Naive thymus-derived CD4-positive, alpha-beta T cell (primary cell): ENCODE data around the gene CHN2. TPM values are rescaled to one million over a fixed set of nuclear protein-coding genes. Genes with fewer than 3 reads are reported as not detected.

Experiments used
- ATAC-seq: fragments of 150-1000 bp; cut with Tn5 transposase; 2 replicates; pipeline ENCODE4 v1.10.0; 2021; ENCODE audit warnings: mild to moderate bottlenecking, moderate library complexity
- CTCF ChIA-PET: fragments of 350-600 bp; sonication (Branson Sonifier 250); formaldehyde crosslinking; loops from one replicate; lab custom pipeline; 2021; ENCODE audit warnings: antibody characterized with exemption; lab: Charles Lee
- POLR2A ChIA-PET: fragments of 350-600 bp; sonication (Branson Sonifier 250); formaldehyde crosslinking; loops from one replicate; lab custom pipeline; 2021; ENCODE audit warnings: antibody characterized with exemption, inconsistent platforms; lab: Charles Lee
- DNase-seq, 9 donors: peaks; one replicate each; pipeline versions ENCODE4 v3.0.0 to v3.0.0-alpha.2; 2020 to 2022; ENCODE audit warnings: mixed read lengths in 1 of 9
- H3K27ac ChIP-seq: one replicate; pipeline ENCODE4 v1.7.0; 2013; ENCODE audit warnings: mild to moderate bottlenecking, low read depth, low read length, moderate library complexity
- H3K27me3 ChIP-seq, 2 donors: one replicate each; pipeline ENCODE4 v1.7.0; 2013; ENCODE audit warnings: low read length in 2 of 2, mild to moderate bottlenecking in 2 of 2, moderate library complexity in 2 of 2; ENCODE audit not compliant: control insufficient read depth in 2 of 2, insufficient read depth in 2 of 2
- H3K36me3 ChIP-seq, 3 experiments: 1 replicate in 2 of 3; 2 replicates in 1 of 3; pipeline ENCODE4 v1.7.0; 2013; ENCODE audit warnings: low read length in 3 of 3, mild to moderate bottlenecking in 3 of 3, moderate library complexity in 1 of 3; ENCODE audit not compliant: insufficient read depth in 3 of 3, control insufficient read depth in 2 of 3
- H3K4me1 ChIP-seq, 2 donors: one replicate each; pipeline ENCODE4 v1.7.0; 2013; ENCODE audit warnings: low read length in 2 of 2, mild to moderate bottlenecking in 2 of 2, moderate library complexity in 1 of 2; ENCODE audit not compliant: control insufficient read depth in 2 of 2, insufficient read depth in 2 of 2
- H3K4me3 ChIP-seq: 2 replicates; pipeline ENCODE4 v1.7.0; 2013; ENCODE audit warnings: mild to moderate bottlenecking, low read length
- H3K9me3 ChIP-seq, 3 experiments: 1 replicate in 2 of 3; 2 replicates in 1 of 3; pipeline ENCODE4 v1.7.0; 2013; ENCODE audit warnings: low read length in 3 of 3; ENCODE audit not compliant: control insufficient read depth in 2 of 3
- H3K27ac Mint-ChIP-seq, 9 donors: one replicate each; pipeline ENCODE4 v1.8.0; 2020 to 2022; ENCODE audit warnings: mixed read lengths in 9 of 9, mild to moderate bottlenecking in 8 of 9, moderate library complexity in 5 of 9, inconsistent platforms in 2 of 9
- H3K27me3 Mint-ChIP-seq, 5 donors: one replicate each; pipeline ENCODE4 v1.8.0; 2021 to 2022; ENCODE audit warnings: mixed read lengths in 5 of 5, mild to moderate bottlenecking in 1 of 5
- H3K36me3 Mint-ChIP-seq, 5 donors: one replicate each; pipeline ENCODE4 v1.8.0; 2020 to 2022; ENCODE audit warnings: mixed read lengths in 5 of 5, mild to moderate bottlenecking in 3 of 5, inconsistent platforms in 1 of 5
- H3K4me1 Mint-ChIP-seq, 7 donors: one replicate each; pipeline ENCODE4 v1.8.0; 2020 to 2022; ENCODE audit warnings: mixed read lengths in 7 of 7, mild to moderate bottlenecking in 3 of 7, inconsistent platforms in 1 of 7
- H3K4me3 Mint-ChIP-seq, 10 donors: one replicate each; pipeline ENCODE4 v1.8.0; 2020 to 2022; ENCODE audit warnings: mild to moderate bottlenecking in 10 of 10, mixed read lengths in 10 of 10, moderate library complexity in 6 of 10, inconsistent platforms in 2 of 10
- H3K9me3 Mint-ChIP-seq, 11 donors: one replicate each; pipeline ENCODE4 v1.8.0; 2020 to 2022; ENCODE audit warnings: mixed read lengths in 11 of 11, mild to moderate bottlenecking in 4 of 11, inconsistent platforms in 1 of 11, moderate library complexity in 1 of 11
- intact Hi-C, 2 donors: fragments of 100-400 bp; cut with micrococcal nuclease; formaldehyde crosslinking; loops; one replicate each; pipeline ENCODE4 v1.15.1; 2023
- polyA plus RNA-seq, 2 donors: library from polyadenylated mRNA; unstranded; fragments of 300-500 nt; fragmentation: Illumina TruSeq; gene quantifications; one replicate each; pipeline ENCODE4 v1.2.3, GENCODE V29; 2021
- total RNA-seq, 6 experiments: library from RNA in 5 of 6; stranded (reverse) in 5 of 6; gene quantifications; 1 replicate in 5 of 6; 2 replicates in 1 of 6; pipeline ENCODE4 v1.2.3 and lab custom pipeline; 2021 to 2026

Gene CHN2
- total and polyA plus RNA-seq, 7 experiments from 2014 or later: 0.34 to 28.1 (median 0.98) TPM

- no peaks in the 10 kb centered on the region for H3K36me3 Mint-ChIP-seq
- peaks cover 12 to 23% (median 17%) of the 10 kb centered on the region in 7 donors for H3K4me1 Mint-ChIP-seq
- DNase-seq (no peak), ATAC-seq (no peak)
- intact Hi-C loops: no loop called here
- no peak overlapping the region for H3K27ac Mint-ChIP-seq
- Histone ChIP-seq H3K9me3 (no peaks in the 10 kb centered on the region), H3K4me1 (peaks cover 15 to 24% of the 10 kb centered on the region in 2 donors), H3K27me3 (no peaks in the 10 kb centered on the region), H3K27ac (no peak overlapping the region), H3K4me3 (no peak overlapping the region), H3K36me3 (no peaks in the 10 kb centered on the region)
- no peak overlapping the region for H3K4me3 Mint-ChIP-seq
- ChIA-PET CTCF (interaction anchor here (0.6 kb wide), 1 partner anchor 516 kb away, joined by 3 read pairs; no protein-coding TSS in a partner anchor), POLR2A (no interaction called here)
- H3K27me3 Mint-ChIP-seq: peaks cover 0 to 3% (median 0%) of the 10 kb centered on the region in 5 donors
- no peaks in the 10 kb centered on the region for H3K9me3 Mint-ChIP-seq
Measured at GRCh38 chr7:29341156-29341555, 146.6 kb downstream of the CHN2 start.

- H3K9me3 Mint-ChIP-seq: no peaks in the 10 kb centered on the region
- Histone ChIP-seq H3K27me3 (no peaks in the 10 kb centered on the region), H3K9me3 (no peaks in the 10 kb centered on the region), H3K4me3 (no peak overlapping the region), H3K27ac (no peak overlapping the region), H3K4me1 (peaks cover 5 to 12% of the 10 kb centered on the region in 2 donors), H3K36me3 (no peaks in the 10 kb centered on the region)
- ATAC-seq (no peak), DNase-seq (no peak)
- ChIA-PET POLR2A (no interaction called here), CTCF (no interaction called here)
- no peaks in the 10 kb centered on the region for H3K36me3 Mint-ChIP-seq
- H3K4me1 Mint-ChIP-seq: peaks cover 2 to 10% (median 6%) of the 10 kb centered on the region in 7 donors
- no peak overlapping the region for H3K4me3 Mint-ChIP-seq
- intact Hi-C loops: no loop called here
- H3K27ac Mint-ChIP-seq: no peak overlapping the region
- H3K27me3 Mint-ChIP-seq: peaks cover 0 to 4% (median 0%) of the 10 kb centered on the region in 5 donors
Measured at GRCh38 chr7:29342761-29343160, 148.2 kb downstream of the CHN2 start.

GRCh38 chr7:29343399-29343798 lies 148.8 kb downstream of the CHN2 start:
- H3K27ac ChIP-seq: no peak overlapping the region
- H3K4me3 Mint-ChIP-seq: no peak overlapping the region
- intact Hi-C loops: no loop called here
- no peaks in the 10 kb centered on the region for H3K9me3 Mint-ChIP-seq
- H3K4me3 ChIP-seq: no peak overlapping the region
- H3K27ac Mint-ChIP-seq: no peak overlapping the region
- peaks cover 0 to 4% (median 0%) of the 10 kb centered on the region in 7 donors for H3K4me1 Mint-ChIP-seq
- H3K4me1 ChIP-seq: peaks cover 0 to 6% of the 10 kb centered on the region in 2 donors
- no peaks in the 10 kb centered on the region for H3K9me3 ChIP-seq
- ChIA-PET CTCF (no interaction called here), POLR2A (interaction anchor here (0.5 kb wide), 1 partner anchor 25 kb away, joined by 3 read pairs; no protein-coding TSS in a partner anchor)
- H3K27me3 Mint-ChIP-seq: peaks cover 0 to 4% (median 0%) of the 10 kb centered on the region in 5 donors
- no peaks in the 10 kb centered on the region for H3K27me3 ChIP-seq
- peak in 1 of 9 donors; percentile 18 for DNase-seq
- H3K36me3 Mint-ChIP-seq: no peaks in the 10 kb centered on the region
- ATAC-seq: peak; percentile 81
- H3K36me3 ChIP-seq: no peaks in the 10 kb centered on the region

- DNase-seq (no peak), ATAC-seq (no peak)
- no peaks in the 10 kb centered on the region for H3K9me3 Mint-ChIP-seq
- intact Hi-C loops: no loop called here
- POLR2A ChIA-PET: no interaction called here
- peaks cover 0 to 6% (median 0%) of the 10 kb centered on the region in 5 donors for H3K27me3 Mint-ChIP-seq
- no peaks in the 10 kb centered on the region for H3K36me3 Mint-ChIP-seq
- Histone ChIP-seq H3K4me1 (no peaks in the 10 kb centered on the region), H3K27me3 (no peaks in the 10 kb centered on the region), H3K36me3 (no peaks in the 10 kb centered on the region), H3K27ac (no peak overlapping the region), H3K4me3 (no peak overlapping the region), H3K9me3 (no peaks in the 10 kb centered on the region)
- no peak overlapping the region for H3K27ac Mint-ChIP-seq
- H3K4me1 Mint-ChIP-seq: no peaks in the 10 kb centered on the region
- no peak overlapping the region for H3K4me3 Mint-ChIP-seq
- CTCF ChIA-PET: no interaction called here
Measured at GRCh38 chr7:29344334-29344978, 149.9 kb downstream of the CHN2 start.

GRCh38 chr7:29345590-29345989 lies 151.0 kb downstream of the CHN2 start:
- no peak overlapping the region for H3K4me3 ChIP-seq
- H3K4me3 Mint-ChIP-seq: no peak overlapping the region
- H3K9me3 ChIP-seq: no peaks in the 10 kb centered on the region
- H3K36me3 ChIP-seq: no peaks in the 10 kb centered on the region
- ChIA-PET POLR2A (no interaction called here), CTCF (no interaction called here)
- H3K4me1 ChIP-seq: no peaks in the 10 kb centered on the region
- peaks cover 0 to 6% (median 5%) of the 10 kb centered on the region in 5 donors for H3K27me3 Mint-ChIP-seq
- H3K4me1 Mint-ChIP-seq: no peaks in the 10 kb centered on the region
- ATAC-seq (peak; percentile 46), DNase-seq (no peak)
- no peaks in the 10 kb centered on the region for H3K9me3 Mint-ChIP-seq
- intact Hi-C loops: loop anchor here in 1 of 2 donors (1.0 kb wide), 1 partner anchor 156 kb away; no protein-coding TSS in a partner anchor
- H3K27ac Mint-ChIP-seq: no peak overlapping the region
- no peaks in the 10 kb centered on the region for H3K27me3 ChIP-seq
- no peaks in the 10 kb centered on the region for H3K36me3 Mint-ChIP-seq
- no peak overlapping the region for H3K27ac ChIP-seq

GRCh38 chr7:29346231-29346978 lies 151.8 kb downstream of the CHN2 start:
- CTCF ChIA-PET: no interaction called here
- Mint-ChIP-seq H3K4me3 (no peak overlapping the region), H3K9me3 (no peaks in the 10 kb centered on the region), H3K27ac (no peak overlapping the region), H3K27me3 (peaks cover 0 to 7% (median 5%) of the 10 kb centered on the region in 5 donors), H3K4me1 (no peaks in the 10 kb centered on the region), H3K36me3 (no peaks in the 10 kb centered on the region)
- H3K27ac ChIP-seq: no peak overlapping the region
- no peaks in the 10 kb centered on the region for H3K9me3 ChIP-seq
- no peaks in the 10 kb centered on the region for H3K36me3 ChIP-seq
- DNase-seq (no peak), ATAC-seq (no peak)
- intact Hi-C loops: no loop called here
- H3K27me3 ChIP-seq: no peaks in the 10 kb centered on the region
- POLR2A ChIA-PET: no interaction called here
- H3K4me1 ChIP-seq: no peaks in the 10 kb centered on the region
- H3K4me3 ChIP-seq: no peak overlapping the region
